Activated CD8-positive, alpha-beta memory T cell treated with anti-CD3 and anti-CD28 coated beads for 36 hours (primary cell): ENCODE results near the gene ANKS1A. TPM values are rescaled to one million over a fixed set of nuclear protein-coding genes. Genes with fewer than 3 reads are reported as not detected.
"Not testable (repeated sequence)": the region's sequence is repeated elsewhere in the genome, so short reads cannot be mapped to it uniquely, and the experiment has no call there.

ENCODE experiments used
- CTCF ChIA-PET: fragments of 350-600 bp; sonication (Branson Sonifier 250); formaldehyde crosslinking; loops from one replicate; lab custom pipeline; 2021; ENCODE audit warnings: antibody characterized with exemption; lab: Charles Lee
- POLR2A ChIA-PET: fragments of 350-600 bp; sonication (Branson Sonifier 250); formaldehyde crosslinking; loops from one replicate; lab custom pipeline; 2021; ENCODE audit warnings: antibody characterized with exemption; lab: Charles Lee
- total RNA-seq, 2 experiments: library from RNA; stranded (reverse); gene quantifications; one replicate each; pipeline ENCODE4 v1.2.3, GENCODE V29; 2021

Gene ANKS1A
- total RNA-seq, 2 experiments from 2014 or later: 7.9 to 8.6 TPM

DNA sequence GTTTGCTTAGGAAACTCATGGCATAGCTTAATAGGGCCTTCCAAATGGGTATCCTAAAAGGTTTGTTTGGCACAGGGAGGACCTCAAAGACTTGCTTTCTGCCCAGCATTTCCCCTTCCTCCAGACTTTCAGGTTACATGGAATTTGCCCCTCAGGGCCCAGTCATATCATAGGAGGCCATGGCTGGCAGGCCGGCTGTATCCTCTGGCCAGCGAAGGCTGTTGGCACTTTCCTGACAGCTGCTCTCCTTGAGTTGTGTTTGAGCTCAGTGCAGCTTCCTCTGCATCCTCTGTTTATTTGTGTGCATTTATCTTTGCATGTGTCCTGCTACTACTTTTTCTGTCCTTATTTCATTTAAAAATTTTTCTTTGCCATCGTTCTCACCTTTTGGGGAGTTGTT is 90.9 kb downstream of the ANKS1A start:
- POLR2A ChIA-PET: no interaction called here
- CTCF ChIA-PET: no interaction called here

DNA sequence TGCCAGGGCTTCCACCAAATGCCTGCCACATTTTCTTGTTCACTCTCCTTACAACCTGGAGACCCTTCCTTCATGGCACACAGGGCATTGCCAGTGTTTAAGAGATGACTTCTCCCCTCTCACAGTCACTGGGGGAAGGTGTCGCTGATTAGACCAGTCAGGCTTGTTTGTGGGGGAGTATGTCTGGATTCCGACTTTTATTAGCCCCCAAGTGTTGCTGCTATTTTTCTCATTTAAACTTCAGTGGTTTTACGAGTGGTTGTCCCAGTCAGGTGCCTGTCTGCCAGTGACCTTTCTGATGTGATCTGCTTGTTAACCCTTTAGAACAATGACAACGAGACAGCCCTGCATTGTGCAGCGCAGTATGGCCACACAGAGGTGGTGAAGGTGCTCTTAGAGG is 92.3 kb downstream of the ANKS1A start:
- ChIA-PET CTCF (no interaction called here), POLR2A (no interaction called here)

DNA sequence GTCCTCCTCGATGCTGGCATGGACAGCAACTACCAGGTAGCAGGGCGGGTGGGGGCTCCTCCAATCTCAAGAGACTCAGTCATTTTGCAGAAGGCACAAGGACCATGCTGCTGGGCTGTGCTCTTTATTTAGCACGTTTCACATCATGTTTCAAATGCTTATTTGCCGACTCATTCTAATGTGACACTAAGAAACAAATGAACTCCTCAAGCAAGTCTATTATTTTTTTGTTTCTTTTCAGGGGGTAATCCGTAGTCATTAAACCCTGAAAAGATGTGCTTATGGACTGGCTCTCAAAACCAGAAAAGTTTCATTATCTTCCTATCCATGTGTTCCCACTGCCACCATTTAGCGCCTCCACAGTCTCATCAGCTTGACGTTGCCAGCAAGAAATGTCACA is 92.9 kb downstream of the ANKS1A start:
- POLR2A ChIA-PET: no interaction called here
- CTCF ChIA-PET: no interaction called here

DNA sequence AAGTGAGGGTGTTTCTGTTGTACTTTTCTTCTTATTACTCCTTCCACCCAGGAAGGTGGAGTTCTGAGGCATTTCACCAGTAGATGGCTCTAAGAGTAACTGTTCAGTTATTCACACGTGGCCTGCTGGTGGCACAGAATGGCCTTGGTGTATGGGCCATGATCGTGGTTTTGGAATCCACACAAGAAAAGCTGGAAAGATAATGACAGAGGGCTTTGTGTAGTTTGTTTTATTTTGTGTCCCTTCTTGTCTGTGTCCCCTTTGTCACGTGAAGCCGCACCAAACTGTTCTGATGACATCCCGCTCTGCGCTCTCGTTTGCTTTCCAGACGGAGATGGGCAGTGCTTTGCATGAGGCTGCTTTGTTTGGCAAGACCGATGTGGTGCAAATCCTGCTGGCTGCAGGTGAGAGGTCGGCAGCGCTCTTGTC is 93.4 kb downstream of the ANKS1A start:
- POLR2A ChIA-PET: no interaction called here
- CTCF ChIA-PET: no interaction called here

DNA sequence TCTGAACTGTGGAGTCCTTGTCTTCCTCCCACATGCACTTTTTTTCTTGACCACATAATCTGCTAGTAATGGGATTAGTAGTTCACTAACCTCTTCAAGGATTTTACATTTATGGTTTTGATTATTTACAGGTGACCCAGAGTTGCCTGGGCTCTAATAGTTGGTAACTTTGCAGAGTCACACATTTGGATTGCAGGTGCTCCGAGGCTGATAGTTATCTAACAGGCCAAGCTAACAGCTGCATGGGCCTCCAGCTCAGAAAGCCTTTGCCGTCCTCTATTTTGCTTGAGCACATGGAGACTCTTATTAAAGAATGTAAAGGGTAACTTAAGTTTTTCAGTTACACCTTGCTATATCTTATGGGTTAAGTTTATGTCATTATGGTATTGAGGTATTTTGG is 95.4 kb downstream of the ANKS1A start:
- CTCF ChIA-PET: interaction anchor here (0.6 to 1.3 kb wide), 3 partner anchors 156 to 232 kb away, joined by 3 to 8 read pairs (median 5); no protein-coding TSS in a partner anchor
- POLR2A ChIA-PET: no interaction called here

DNA sequence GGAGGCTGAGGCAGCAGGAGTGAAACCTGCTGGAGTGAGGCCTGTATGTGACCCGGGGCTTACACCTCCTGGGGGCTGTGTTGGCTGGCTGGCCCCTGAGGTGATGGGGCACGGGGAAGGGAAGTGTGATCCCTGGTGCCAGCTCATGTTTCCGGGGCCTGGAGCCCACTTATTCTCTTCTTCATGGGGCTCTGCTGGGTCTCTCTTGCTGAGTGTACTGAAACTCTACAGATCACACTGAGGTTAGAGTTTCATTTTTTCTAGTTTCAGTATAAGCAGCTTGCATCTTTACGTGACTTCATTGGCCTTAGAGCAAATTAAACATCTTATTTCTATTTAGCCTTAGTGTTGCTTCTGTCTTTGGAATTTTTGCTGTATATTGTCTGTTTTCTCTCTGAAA is 96.2 kb downstream of the ANKS1A start:
- POLR2A ChIA-PET: no interaction called here
- CTCF ChIA-PET: interaction anchor here (1.0 to 1.9 kb wide), 6 partner anchors 26 to 266 kb away, joined by 3 to 8 read pairs (median 4); no protein-coding TSS in a partner anchor

DNA sequence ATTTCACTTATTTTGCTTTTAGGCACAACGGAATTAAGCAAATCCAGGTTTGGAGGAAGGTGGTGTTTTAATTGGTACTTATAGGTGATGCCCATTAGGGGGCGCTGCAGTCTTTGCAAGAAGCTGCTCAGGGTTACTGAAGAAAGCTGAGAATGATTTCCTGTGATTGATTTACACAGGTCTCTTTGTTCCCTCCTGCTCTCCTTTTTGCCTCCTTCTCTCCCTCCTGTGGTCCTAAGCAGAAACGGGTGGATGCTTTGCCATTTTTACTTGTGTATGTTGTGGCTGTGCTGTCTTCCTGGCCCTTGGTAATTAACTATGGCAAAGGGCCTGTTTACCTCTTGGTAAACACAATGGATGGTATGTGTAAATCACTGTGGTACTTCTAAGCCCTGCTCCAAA is 97.8 kb downstream of the ANKS1A start:
- POLR2A ChIA-PET: no interaction called here
- CTCF ChIA-PET: interaction anchor here (0.5 to 1.9 kb wide), 16 partner anchors 10 to 504 kb away, joined by 3 to 8 read pairs (median 4); no protein-coding TSS in a partner anchor

DNA sequence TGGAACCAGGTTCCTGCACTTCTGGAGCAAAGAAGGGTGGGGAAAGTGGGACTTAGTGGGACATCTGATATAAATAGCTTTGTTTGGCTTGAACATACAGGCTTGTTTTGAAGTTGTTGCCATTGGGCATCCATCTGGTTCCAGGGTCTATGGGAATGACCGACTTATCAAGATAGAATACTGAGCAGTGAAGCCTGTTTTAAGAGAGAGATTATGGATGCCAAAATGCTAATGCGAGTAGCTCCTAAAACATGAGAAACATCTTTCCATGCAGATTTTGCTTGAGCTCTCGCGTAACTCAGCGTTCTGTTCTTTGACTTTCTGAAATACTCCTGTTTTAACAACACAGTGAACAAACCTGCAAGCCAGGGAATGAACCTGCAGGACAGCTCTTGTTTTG is 98.5 kb downstream of the ANKS1A start:
- POLR2A ChIA-PET: no interaction called here
- CTCF ChIA-PET: interaction anchor here (0.8 to 1.8 kb wide), 5 partner anchors 11 to 211 kb away, joined by 3 to 8 read pairs (median 3); no protein-coding TSS in a partner anchor

DNA sequence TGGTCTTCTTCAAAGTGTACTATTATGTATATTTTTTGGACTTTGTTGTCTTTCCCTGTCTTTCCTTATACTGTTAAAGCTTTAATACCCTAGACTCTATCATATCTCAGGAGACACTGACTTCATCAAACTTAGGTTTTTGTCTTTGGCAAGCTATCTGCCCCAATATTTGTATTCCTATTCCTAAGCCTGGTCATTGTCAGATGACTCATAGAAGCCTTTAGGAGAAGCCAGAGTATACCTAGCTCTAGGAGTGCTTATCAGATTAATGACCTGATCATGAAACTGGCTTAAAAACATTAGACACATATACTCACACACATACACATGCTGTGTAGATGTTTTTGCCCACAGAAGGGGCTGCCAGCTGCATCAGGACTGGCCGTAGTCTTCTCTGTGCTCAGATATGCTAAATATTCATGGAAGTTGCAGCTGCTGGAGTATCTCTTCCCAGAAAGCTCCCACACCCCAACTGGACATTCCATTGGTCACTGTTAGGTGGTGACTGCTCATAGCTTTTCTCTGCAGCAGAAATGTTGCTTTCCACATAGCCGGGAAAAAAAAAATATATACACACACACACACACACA is 102.0 kb downstream of the ANKS1A start:
- POLR2A ChIA-PET: no interaction called here
- CTCF ChIA-PET: interaction anchor here (0.8 kb wide), 1 partner anchor 149 kb away, joined by 3 read pairs; no protein-coding TSS in a partner anchor

DNA sequence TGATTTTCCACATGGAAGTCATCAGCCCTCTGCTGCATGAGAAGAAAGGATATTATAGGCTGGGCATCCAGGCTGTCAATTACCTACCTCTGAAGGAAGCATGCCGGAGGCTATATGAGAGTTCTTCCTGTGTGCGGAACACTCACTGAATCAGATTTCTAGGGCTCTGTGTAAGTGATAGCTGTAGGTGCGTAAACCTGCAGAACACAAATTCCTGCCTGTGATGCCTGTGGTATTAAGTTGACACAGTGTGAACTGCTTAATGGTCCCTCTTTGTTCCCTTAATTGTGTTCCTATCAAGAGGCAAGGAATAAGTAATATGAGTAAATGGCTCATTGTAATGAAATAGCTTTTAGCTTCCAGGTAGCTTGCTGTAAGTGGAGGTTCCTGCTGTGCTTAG is 103.3 kb downstream of the ANKS1A start:
- ChIA-PET POLR2A (no interaction called here), CTCF (interaction anchor here (1.7 kb wide), 1 partner anchor 148 kb away, joined by 6 read pairs; no protein-coding TSS in a partner anchor)

DNA sequence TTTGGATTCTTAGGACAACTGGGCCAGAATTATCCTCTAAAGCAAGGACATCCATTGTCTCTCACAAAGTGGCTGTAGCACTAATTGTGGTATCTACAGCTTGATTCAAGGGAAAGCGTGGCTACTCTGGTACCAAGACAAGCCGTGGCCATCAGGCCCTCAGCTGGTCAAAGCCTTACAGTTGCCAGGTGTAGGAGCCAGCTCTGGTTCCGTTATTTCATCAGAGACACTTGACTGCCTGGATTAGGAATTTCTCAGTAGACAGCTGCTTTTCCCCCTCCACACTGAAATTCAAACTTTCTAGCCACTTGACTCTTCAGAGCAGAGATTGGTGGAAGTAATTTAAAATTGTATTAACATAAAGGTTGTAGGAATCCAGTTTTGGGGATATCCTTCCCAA is 104.2 kb downstream of the ANKS1A start:
- CTCF ChIA-PET: interaction anchor here (1.7 kb wide), 1 partner anchor 147 kb away, joined by 6 read pairs; no protein-coding TSS in a partner anchor
- POLR2A ChIA-PET: no interaction called here

DNA sequence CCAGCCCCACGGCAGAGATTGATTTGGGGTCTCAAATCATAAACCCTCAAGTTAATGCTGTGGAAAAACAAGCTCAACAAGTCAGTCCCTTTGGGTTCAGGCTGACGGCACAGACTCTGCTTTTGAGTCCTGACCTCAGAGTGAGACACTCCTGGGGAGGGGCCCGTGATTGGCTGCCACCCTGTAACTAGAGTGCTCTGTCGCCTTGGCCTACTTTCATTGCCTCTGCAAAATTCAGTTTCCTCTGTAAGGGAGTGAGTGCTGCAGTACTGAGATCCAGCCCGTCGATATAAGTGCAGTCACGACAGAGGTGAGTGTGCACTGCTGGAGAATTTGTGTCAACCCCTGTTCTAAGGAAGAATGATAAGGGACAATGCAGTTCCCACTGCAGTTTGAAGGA is 105.6 kb downstream of the ANKS1A start:
- ChIA-PET CTCF (no interaction called here), POLR2A (no interaction called here)

DNA sequence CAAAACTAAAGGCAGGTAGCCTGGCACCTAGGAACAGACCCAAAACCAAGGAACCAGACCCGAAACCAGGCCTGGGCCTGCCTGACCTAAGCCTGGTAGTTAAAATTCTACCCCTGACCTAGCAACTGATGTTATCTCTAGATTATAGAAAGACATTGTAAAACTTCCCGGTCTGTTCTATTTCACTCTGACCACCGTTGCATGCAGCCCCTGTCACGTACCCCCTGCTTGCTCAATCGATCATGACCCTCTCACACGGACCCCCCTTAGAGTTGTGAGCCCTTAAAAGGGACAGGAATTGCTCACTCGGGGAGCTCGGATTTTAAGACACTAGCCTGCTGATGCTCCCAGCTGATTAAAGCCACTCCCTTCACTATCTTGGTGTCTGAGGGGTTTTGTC is 109.4 kb downstream of the ANKS1A start:
- CTCF ChIA-PET: interaction anchor here (0.7 kb wide), 1 partner anchor 140 kb away, joined by 3 read pairs; no protein-coding TSS in a partner anchor
- POLR2A ChIA-PET: not testable (repeated sequence)

DNA sequence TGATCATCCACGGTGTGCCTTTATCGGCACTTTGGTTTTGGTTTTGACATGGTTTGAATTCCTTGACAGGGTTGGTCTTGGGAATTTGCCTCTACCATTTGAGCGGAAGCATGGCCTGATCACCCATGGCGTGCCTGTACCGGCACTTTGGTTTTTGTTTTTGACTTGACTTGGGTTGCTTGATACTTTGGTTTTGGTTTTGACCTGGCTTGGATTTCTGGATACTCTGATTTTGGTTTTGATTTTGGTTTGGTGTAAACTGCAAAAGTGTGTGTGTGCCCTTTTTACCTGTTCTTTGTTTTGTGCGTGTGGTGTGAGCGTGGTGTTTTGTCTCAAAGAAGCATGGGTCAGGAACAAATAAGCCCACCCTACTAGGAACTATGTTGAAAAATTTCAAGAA is 110.1 kb downstream of the ANKS1A start:
- CTCF ChIA-PET, POLR2A ChIA-PET: not testable (repeated sequence)

DNA sequence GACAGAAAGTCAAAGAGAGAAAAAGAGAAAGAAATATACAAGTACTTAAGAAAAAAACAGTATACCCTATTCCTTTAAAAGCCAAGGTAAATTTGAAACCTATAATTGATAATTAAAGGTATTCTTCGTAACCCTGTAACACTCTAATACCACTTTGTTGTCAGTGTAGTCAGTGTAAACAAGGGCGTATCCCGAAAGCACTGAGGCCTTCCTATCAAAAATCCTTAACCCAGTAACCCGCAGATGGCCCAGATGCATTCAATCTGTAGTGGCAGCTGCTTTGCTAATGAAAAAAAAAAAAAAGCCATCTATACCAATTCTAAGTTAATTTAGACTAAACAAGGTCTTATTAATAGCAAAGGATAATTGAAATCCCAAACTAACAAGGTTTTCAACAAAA is 110.9 kb downstream of the ANKS1A start:
- POLR2A ChIA-PET, CTCF ChIA-PET: not testable (repeated sequence)

DNA sequence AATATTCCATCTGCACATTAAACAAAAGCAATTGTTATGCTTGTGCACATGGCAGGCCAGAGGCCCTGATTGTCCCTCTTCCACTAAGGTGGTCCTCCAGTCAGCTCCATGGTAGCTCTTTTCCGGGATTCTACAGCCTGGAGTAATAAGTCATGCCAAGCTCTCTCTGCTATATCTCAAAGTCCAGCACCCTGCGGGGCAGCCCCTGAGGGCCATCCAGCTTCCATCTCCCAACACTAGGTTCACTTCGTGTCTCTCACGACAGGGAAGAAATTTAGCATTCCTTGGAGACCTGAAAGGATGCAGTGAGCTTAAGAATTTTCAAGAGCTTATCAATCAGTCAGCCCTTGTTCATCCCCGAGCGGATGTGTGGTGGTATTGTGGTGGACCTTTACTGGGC is 112.3 kb downstream of the ANKS1A start:
- CTCF ChIA-PET, POLR2A ChIA-PET: not testable (repeated sequence)

DNA sequence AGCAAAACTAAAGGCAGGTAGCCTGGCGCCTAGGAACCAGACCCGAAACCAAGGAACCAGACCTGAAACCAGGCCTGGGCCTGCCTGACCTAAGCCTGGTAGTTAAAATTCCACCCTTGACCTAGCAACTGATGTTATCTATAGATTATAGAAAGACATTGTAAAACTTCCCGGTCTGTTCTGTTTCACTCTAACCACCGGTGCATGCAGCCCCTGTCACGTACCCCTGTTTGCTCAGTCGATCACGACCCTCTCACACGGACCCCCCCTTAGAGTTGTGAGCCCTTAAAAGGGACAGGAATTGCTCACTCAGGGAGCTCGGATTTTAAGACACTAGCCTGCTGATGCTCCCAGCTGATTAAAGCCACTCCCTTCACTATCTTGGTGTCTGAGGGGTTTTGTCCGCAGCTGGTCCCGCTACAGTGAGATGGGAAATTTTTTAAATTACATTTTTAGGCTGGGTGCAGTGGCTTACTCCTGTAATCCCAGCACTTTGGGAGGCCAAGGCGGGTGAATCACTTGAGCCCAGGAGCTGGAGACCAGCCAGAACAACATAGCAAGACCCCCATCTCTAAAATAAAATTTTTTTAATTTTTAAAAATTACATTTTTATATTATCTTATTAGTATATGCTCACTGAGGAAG is 115.0 kb downstream of the ANKS1A start:
- POLR2A ChIA-PET, CTCF ChIA-PET: not testable (repeated sequence)

DNA sequence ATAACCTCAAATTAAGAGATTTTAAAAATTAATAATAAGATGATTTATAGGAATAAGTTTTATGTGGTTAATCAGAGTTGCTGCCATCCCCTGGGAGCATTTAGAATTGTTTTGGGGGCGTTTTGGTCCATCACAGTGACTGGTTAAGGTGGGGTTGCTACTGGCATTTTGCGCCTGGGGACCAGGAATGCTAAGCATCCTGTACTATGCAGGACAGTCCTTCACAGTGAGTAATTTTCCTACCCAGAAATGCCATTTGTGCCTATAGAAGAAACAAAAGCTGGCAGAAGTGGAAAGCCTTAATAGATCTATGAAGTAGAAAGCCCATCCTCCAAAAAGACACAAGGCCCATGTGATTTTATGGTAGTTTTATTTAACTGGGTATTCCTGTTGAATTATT is 118.0 kb downstream of the ANKS1A start:
- POLR2A ChIA-PET: no interaction called here
- CTCF ChIA-PET: no interaction called here

DNA sequence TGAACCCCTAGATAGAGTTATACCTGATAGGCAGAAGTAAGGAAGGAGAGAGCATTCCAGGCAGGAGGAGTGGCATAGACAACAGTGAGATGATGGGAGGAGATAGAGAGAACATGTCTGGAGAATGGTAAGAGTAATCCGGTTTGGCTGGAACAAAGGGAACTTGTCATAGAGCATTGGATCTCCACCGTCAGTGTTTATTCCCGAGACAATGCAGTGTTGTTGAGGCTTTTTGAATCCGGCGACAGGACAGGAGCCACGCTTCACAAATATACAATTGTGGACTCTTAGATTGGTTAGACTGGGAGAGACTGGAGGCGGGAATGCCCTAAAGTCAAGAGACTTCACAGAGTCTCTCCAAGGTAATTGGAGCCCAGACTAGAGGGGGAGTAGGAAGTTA is 119.8 kb downstream of the ANKS1A start:
- POLR2A ChIA-PET: no interaction called here
- CTCF ChIA-PET: interaction anchor here (1.0 kb wide), 1 partner anchor 233 kb away, joined by 3 read pairs; no protein-coding TSS in a partner anchor
